Erythroblast (primary cell): ENCODE data around the gene MT1E.

Experiments
- GATA1 ChIP-seq: IDR thresholded peaks from 2 replicates; pipeline ENCODE4 v1.6.1; 2011; ENCODE audit warnings: low read depth, mild to moderate bottlenecking, control low read depth, low read length, moderate library complexity
- POLR2A ChIP-seq: IDR thresholded peaks from 2 replicates; pipeline ENCODE4 v1.6.1; 2011; ENCODE audit warnings: mild to moderate bottlenecking, low read length

GRCh38 chr16:56607109-56607618, 18.4 kb upstream of the MT1E start:
- TF ChIP-seq POLR2A = no peak
- no peak for TF ChIP-seq GATA1
